Limb (tissue), 2 donors: ENCODE measurements around the gene ZNF70.

Source experiments
- DNase-seq, 2 donors: peaks; one replicate each; pipeline ENCODE4 v3.0.0-alpha.2; 2016; ENCODE audit errors: extremely low spot score in 2 of 2

ZNF70 gene

DNA sequence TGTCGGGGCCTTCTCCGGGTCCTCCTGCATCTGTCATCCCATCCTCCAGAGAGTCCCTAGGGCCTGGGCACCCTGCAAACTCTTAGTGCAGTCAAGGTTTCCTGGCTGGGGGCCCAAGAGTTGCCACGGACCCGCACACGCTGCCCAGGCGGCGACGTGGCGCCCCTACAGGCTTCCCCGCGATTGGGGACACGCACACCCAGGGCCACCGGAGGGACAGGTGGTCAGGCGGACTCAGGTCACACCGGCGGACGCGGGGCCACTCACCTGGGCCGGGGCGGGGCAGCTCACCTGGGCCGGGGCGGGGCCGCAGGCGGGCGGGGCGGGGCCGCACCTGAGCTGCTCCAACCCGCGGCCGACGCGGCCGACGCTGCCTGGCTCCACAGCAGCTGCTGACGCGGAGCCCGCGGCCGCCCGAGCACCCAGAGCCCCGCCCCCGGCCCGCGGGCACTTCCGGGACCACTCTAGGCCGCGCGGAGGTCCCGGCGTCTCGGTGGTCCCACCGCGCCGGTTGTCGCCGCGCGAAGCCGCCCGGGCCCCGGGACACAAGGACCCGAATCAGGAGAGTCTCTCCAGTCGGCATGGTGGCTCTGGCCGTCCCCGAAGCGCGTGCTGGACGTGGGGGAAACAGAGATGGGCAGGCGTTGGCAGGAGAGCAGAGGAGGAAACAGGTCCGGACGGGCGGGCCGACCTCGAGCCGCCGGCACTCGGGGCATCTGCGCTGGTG lies at the start of gene ZNF70:
Gene ZNF70 (minus strand): TSS at position 399 of the 727 bp plus-strand sequence. CDS start 5,972 bp downstream, outside the sequence.
- DNase-seq, result peak; percentile 81 to 93

DNA sequence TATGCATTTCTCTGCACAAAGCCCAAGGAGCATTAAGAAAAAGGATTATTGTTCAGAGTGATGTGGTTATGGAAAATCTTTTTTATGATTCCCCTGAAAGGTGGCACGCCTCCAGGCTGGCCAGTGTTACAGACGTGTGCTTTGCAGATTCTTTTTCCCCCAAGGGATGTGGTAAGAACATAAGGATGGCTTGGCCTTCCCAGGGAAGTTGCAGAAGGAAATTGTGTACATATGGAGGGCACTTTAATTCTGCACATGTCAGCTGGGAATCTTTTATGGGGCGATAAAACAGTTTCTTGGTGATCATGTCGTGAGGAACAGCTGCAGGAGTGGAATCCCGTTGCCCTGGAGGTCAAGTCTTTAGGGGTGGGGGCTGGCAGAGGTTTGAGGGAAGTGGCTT lies 45.5 kb upstream of the ZNF70 start:
- DNase-seq, result peak; percentile 57 to 68

DNA sequence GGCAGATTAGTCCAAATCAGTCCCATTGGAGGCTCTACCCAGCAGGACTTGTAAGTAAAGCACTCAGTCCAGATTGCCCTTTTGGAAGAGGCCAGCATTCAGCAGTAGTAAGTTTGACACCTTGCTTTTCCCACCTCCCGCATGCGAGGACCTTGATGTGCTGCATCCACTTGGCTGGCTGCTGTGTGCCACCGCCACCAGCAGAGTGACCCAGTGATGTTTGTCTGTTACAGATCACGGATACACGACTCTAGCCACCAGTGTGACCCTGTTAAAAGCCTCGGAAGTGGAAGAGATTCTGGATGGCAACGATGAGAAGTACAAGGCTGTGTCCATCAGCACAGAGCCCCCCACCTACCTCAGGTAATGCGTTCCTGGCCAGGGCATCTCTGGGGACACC lies 42.4 kb upstream of the ZNF70 start:
- no peak for DNase-seq

DNA sequence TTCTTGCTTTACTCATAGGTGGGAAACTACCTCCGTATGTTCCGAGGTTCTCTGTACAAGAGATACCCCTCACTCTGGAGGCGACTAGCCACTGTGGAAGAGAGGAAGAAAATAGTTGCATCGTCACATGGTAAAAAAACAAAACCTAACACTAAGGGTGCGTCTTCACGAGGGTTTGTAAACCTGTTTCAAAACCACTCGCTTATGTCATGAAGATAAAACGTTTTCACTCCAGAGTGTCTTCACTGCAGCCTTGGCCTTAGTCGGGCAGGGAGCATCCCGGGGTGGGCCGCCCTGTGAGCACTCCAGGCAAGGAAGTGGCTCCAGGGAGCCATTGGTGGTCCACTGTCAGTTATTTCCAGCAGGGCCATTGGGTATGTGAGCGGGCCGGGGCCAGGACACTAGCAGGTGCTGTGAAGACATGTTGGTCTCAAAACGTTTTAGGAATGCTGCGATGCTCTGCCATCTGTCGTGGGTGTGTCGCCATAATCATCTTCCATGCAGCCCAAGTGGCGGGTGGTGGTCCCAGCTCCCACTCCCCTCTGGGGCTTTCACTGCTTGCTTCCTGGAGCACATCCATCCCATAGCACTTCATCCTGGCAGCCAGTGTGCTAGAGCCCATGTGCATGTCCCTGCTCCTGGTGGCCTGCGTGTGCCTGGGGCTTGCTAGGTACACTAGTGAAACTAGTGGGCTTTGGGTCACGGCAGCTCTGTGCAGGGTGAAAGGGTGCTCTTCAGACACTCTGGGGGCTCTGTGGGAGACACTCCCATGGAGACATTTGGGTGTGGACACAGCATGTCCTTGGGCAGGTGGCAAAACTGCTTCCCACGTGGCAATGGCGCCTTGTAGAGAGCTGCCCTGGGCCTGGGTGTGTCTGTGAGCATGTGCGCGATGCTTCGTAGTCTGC lies 41.1 kb upstream of the ZNF70 start:
- DNase-seq, result peak in 1 of 2 donors; percentile 25

DNA sequence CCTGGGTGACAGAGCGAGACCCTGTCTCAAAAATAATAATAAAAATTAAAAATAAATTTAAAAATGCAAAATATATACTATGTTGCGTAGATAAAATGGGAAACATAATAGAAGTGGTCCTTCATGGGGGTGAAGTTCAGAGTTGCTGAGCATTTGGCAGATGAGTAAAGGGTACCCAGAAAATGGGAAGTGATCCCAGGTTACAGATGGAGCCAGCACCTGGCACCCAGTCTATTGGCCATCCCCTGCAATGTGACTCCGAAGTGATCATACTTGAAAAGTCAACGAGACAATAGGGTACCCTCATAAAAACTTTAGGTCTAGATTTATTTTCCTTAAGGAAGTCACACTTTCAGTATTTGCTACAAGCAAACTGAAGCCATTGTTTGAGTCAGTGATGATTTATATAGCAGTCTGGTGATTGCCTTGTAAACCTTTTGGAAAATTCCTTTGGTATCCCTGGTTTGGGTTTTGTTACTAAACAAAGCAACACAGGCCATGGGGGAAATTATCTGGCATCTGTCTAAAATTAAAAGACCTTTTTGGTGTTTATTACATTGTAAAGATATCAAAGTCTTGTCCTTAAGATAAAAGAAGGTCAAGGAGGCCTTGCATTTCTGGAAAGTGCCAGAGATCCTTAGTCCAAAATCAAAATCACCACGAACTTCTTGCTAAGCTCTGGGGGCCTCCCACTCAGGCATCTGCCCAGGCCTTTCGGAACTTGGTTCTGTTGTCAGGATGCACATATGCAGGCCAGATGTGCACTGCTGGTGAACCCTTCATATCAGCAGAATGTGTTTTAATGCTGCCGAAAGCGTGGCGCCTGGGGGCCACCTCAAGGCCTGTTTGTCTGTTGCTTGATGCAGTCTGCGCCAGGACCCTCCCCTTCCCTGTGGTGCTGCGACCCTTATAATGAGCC lies 40.2 kb upstream of the ZNF70 start:
- DNase-seq, result peak; percentile 58 to 69

DNA sequence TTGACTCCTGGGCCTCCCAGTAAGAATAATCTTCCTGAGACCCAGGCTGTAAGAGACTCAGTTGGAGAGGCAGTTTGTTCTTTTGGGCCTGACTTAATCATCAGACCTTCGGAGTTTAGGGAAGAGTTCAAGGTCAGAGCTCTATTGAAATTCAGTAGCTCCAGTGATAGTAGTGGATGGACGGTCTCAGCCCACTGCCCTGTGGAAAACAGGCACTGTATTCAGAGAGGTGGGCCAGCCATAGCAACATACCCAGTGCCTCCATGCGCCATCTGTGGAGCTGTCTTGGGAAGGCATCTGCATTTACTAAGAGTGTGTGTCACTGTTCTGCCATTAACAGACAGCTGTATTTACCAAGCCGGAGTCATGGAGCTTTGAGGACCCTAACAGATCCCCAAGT lies 38.7 kb upstream of the ZNF70 start:
- peak in 1 of 2 donors; percentile 25 for DNase-seq

DNA sequence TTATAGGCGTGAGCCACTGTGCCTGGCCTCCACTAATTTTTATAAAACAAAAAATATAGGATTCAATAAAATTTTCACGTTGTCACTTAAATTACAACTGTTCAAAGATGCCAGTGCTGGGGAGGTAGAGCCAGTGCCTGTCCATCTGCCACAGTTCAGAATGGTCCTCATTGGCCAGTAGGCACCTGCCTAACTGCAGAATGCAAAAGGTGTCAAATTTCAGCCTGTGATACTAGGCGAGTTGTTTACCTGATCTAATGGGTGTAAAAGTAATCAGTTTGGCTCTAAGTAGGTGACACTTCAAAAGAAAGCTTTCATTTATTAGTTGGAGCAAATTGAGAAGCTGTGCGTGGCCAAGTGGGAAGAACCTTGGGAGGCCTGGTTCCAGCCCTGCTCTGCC lies 38.2 kb upstream of the ZNF70 start:
- DNase-seq, result no peak

DNA sequence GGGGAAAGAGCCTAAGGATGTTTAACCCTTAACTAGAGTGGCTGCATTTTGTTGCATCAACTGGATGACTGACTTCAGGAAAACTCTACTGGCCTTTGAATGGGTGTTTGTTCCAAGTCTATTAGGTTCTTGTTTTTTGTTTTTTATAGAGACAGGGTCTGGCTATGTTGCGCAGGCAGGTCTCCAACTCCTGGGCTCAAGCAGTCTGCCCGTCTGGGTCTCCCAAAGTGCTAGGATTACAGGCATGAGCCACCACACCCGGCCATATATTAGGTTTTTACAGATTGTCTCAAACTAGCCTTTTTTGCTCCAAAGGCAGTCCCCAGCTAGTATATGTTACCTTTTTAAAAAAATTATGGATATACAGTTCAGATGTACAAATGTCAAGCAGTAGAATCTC lies 37.0 kb upstream of the ZNF70 start:
- DNase-seq, result no peak

DNA sequence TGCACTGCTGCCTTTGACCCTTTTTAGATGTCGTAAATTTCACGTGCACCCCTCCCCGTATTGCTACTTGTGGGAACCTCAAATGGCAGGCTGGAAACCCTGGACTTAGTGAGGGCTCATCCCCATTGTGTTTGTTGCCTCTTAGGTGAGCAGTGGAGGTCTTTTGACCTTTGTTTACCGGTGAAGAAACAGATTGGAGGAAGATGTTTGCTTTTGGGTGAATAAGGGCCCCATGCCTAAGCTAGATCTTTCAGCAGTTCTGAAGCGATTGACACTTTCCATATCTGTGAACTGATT lies 36.6 kb upstream of the ZNF70 start:
- no peak for DNase-seq

DNA sequence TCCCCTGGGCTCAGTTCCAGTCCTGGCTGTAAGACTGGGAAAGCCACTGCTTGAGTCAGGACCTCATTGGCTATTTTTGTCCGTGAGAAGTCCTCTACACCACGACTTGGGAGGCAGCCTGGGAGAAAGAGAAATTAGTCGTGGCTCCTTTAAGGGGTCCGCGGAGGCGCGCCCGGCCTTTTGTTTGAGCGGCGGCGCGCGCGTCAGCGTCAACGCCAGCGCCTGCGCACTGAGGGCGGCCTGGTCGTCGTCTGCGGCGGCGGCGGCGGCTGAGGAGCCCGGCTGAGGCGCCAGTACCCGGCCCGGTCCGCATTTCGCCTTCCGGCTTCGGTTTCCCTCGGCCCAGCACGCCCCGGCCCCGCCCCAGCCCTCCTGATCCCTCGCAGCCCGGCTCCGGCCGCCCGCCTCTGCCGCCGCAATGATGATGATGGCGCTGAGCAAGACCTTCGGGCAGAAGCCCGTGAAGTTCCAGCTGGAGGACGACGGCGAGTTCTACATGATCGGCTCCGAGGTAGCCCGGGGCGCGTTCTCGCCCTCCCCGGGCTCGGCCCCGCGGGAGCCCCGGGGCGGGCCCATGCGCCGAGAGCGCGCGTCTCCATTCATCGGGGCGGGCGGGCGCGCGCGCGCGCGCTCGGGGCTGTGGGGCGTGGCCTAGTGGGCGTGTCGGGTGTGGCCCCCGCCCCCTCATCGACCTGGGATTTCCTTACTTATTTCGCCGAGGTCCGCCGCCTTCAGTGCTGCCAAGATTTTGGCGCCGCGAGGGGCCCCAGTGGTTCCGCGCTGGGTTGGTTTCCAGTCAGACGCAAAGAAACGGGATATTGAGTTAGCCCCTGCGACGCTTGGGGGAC lies 36.1 kb upstream of the ZNF70 start, which contains the start of gene SMARCB1:
Gene SMARCB1 (plus strand): TSS at position 215 of the 848 bp plus-strand sequence. CDS start 204 bp downstream, at position 419.
- DNase-seq, result peak; percentile 93 to 96

DNA sequence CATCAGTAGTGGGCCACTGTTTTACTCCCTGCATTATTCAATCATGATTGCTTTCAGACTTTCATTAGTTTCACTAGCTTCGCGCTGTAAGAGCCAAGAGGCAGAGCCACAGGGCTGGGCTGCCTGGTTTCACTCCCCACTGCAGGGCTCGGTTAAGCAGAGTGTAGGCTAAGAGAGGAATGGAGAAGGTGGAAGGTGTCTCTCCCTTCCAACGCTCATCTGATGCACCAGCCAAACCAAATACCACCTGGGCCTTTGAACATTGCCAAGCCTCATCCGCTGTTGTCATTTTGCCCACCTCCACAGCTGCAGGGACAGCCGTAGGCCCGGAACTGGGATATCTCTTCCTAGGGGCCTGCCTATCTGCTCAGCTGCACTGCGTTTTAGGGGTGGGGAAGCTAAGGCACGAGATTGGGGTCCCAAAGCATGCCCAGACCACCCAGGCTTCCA lies 35.4 kb upstream of the ZNF70 start:
- DNase-seq, result no peak

DNA sequence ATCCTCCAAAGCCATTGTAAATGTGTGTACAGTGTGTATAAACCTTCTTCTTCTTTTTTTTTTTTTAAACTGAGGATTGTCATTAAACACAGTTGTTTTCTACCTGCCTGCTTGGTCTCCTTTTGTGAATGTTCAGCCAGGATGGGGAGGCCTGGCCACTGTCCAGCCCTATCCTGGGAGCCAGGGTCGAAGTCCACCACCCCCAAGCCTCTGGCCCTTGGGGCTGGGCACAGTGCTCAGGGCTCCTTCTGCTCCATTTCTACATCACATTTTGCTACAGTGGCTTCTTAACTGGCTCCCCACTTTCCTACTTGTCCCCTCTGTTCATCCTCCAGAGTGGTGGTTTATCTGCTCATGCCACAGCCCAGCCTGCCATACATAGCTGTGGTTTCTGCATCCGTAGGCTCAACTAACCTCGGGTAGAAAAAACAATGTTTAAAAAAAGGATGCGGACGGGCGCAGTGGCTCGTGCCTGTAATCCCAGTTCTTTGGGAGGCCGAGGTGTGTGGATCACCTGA lies 33.4 kb upstream of the ZNF70 start:
- no peak for DNase-seq

DNA sequence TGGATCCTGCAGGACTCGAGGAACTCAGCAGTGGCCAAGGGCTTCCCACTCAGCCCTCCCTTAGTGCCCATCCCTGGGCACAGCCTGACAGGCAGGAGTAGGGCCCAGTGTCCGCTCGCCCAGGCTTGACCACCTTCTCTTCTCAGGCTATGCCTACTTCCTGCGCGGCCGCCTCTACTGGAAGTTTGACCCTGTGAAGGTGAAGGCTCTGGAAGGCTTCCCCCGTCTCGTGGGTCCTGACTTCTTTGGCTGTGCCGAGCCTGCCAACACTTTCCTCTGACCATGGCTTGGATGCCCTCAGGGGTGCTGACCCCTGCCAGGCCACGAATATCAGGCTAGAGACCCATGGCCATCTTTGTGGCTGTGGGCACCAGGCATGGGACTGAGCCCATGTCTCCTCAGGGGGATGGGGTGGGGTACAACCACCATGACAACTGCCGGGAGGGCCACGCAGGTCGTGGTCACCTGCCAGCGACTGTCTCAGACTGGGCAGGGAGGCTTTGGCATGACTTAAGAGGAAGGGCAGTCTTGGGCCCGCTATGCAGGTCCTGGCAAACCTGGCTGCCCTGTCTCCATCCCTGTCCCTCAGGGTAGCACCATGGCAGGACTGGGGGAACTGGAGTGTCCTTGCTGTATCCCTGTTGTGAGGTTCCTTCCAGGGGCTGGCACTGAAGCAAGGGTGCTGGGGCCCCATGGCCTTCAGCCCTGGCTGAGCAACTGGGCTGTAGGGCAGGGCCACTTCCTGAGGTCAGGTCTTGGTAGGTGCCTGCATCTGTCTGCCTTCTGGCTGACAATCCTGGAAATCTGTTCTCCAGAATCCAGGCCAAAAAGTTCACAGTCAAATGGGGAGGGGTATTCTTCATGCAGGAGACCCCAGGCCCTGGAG lies 32.6 kb upstream of the ZNF70 start:
- peak in 1 of 2 donors; percentile 20 for DNase-seq

DNA sequence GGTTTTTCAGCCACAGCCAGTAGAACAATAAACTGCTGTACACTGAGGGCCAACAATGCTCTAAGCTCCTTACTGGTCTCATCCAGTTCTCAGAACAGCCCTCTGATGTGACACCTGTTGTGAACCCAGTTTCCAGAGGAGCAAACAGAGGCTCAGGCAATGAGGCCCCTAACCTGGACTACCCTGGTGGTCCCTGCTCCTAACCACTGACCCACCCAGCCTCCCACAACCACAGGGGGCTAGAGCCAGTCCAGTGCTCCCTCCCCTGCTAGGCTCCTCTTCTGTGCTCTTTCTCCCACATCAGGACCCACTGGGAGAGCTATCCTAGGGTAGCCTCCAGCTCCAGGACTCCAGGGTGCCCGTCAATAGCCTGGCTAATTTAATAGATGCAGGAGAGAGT lies 31.8 kb upstream of the ZNF70 start:
- no peak for DNase-seq

DNA sequence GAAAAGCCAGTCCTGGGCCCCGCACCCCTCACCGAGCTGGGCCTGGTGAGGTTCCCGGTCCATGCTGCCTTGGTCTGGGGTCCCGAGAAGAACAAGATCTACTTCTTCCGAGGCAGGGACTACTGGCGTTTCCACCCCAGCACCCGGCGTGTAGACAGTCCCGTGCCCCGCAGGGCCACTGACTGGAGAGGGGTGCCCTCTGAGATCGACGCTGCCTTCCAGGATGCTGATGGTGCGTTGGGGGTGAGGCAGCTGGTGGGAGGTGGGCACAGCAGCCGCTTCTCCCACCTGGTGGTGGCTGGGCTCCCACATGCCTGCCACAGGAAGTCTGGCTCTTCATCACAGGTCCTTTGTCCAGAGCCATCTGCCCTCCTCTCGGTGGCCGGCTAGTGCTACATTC lies 31.3 kb upstream of the ZNF70 start:
- no peak for DNase-seq

DNA sequence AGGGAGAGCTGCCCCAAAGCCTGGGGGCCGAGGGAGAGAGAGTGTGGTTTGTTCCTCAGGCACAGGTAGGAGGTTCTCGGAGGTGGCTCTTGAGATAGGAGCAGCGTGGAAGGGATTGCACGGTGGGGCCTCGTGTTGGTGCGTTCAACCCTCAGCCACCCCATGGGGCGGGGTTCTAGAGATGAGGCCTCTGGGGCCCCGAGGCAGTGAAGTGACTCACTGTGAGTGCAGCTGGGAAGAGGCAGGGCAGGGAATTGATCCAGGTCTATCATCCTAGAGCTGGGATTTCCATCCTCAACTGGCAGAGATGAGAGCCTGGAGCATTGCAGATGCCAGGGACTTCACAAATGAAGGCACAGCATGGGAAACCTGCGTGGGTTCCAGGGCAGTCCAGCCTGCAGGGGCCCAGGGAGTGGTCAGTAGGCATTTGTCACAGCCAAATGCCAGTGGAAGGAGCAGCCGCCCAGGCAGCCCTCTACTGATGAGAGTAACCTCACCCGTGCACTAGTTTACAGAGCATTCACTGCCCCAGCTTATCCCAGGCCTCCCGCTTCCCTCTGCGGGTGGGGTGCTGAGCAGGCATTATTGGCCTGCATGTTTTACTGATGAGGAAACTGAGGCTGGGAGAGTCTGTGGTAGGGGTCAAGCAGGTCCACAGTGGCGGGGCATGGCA lies 30.7 kb upstream of the ZNF70 start:
- no peak for DNase-seq

DNA sequence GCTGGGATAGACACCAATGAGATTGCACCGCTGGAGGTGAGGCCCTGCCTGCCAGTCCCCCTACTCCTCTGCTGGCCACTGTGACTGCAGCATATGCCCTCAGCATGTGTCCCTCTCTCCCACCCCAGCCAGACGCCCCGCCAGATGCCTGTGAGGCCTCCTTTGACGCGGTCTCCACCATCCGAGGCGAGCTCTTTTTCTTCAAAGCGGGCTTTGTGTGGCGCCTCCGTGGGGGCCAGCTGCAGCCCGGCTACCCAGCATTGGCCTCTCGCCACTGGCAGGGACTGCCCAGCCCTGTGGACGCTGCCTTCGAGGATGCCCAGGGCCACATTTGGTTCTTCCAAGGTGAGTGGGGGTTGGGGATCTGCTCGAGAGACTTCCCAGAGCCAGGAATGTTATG lies 30.2 kb upstream of the ZNF70 start:
- peak in 1 of 2 donors; percentile 55 for DNase-seq

DNA sequence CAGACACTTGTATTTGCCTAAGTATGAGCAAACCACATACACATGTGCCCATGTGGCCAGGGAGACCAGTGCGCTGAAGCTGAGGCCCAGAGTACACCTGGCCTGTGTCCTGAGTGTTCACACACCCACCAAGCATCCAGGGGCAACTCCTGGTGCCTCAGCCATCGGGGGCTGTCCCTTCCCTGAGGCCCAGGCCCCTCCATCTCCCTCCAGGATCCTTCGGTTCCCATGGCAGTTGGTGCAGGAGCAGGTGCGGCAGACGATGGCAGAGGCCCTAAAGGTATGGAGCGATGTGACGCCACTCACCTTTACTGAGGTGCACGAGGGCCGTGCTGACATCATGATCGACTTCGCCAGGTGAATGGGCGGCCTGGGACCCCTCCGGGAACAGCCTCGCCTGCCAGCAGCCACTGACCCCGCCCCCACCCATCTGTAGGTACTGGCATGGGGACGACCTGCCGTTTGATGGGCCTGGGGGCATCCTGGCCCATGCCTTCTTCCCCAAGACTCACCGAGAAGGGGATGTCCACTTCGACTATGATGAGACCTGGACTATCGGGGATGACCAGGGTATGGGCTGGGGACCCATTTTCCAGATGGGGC lies 29.3 kb upstream of the ZNF70 start:
- DNase-seq, result no peak
